PFSK-1 (cell line): ENCODE measurements around the gene VRK3.

Experiments used
- FOXP2 ChIP-seq: optimal IDR thresholded peaks from 2 replicates; pipeline ENCODE3; 2011; ENCODE audit warnings: borderline replicate concordance, control low read depth, inconsistent platforms; ENCODE audit not compliant: insufficient read depth; ENCODE audit errors: extremely low read length, extremely low read depth
- POLR2AphosphoS5 ChIP-seq: IDR thresholded peaks from 2 replicates; pipeline ENCODE4 v1.6.1; 2012; ENCODE audit warnings: low read depth, mild to moderate bottlenecking, control low read depth, low read length, moderate library complexity
- SIN3A ChIP-seq: IDR thresholded peaks from 2 replicates; pipeline ENCODE4 v1.6.1; 2012; ENCODE audit warnings: mild to moderate bottlenecking, low read length, moderate library complexity, borderline replicate concordance; ENCODE audit not compliant: insufficient read depth
- TAF1 ChIP-seq: IDR thresholded peaks from 2 replicates; pipeline ENCODE4 v1.6.1; 2012; ENCODE audit warnings: low read length, control low read depth, borderline replicate concordance; ENCODE audit not compliant: insufficient read depth
- TF ChIP-seq, protein P1 (sequence below), 2 experiments: IDR thresholded peaks; 2 replicates each; pipeline versions ENCODE4 v1.6.1 to v1.8.0; 2011 to 2012; ENCODE audit warnings: low read depth in 2 of 2, low read length in 2 of 2, control low read depth in 1 of 2, inconsistent platforms in 1 of 2, mild to moderate bottlenecking in 1 of 2, moderate library complexity in 1 of 2; ENCODE audit not compliant: insufficient read depth in 1 of 2

VRK3 gene

DNA sequence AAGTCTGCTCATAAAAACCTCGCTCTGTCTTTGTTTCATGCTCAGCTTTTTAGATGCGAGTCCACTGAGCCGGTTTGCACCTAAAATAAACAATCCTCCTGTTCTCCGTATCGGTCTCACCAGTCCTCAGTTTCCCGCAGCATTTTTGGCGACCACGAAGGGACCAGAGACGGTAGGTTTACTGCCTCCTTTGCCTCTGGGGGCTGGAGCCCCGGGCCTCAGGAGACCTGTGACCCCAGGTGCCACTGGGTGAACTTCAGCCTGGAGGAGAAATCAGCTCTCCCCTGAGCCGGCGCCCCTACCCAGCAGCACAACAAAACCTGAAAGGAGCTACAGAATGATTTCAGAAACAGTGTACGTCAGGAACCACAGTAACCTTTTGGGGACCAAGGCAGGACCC, 72.3 kb downstream of the VRK3 start:
- TF ChIP-seq, protein P1, sequence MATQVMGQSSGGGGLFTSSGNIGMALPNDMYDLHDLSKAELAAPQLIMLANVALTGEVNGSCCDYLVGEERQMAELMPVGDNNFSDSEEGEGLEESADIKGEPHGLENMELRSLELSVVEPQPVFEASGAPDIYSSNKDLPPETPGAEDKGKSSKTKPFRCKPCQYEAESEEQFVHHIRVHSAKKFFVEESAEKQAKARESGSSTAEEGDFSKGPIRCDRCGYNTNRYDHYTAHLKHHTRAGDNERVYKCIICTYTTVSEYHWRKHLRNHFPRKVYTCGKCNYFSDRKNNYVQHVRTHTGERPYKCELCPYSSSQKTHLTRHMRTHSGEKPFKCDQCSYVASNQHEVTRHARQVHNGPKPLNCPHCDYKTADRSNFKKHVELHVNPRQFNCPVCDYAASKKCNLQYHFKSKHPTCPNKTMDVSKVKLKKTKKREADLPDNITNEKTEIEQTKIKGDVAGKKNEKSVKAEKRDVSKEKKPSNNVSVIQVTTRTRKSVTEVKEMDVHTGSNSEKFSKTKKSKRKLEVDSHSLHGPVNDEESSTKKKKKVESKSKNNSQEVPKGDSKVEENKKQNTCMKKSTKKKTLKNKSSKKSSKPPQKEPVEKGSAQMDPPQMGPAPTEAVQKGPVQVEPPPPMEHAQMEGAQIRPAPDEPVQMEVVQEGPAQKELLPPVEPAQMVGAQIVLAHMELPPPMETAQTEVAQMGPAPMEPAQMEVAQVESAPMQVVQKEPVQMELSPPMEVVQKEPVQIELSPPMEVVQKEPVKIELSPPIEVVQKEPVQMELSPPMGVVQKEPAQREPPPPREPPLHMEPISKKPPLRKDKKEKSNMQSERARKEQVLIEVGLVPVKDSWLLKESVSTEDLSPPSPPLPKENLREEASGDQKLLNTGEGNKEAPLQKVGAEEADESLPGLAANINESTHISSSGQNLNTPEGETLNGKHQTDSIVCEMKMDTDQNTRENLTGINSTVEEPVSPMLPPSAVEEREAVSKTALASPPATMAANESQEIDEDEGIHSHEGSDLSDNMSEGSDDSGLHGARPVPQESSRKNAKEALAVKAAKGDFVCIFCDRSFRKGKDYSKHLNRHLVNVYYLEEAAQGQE (IDR thresholded peaks at IDR 0.05; ENCODE audit: insufficient read depth in 1 of 2, low read depth in 2 of 2, low read length in 2 of 2), result no peak
- TF ChIP-seq TAF1 (no peak), FOXP2 (no peak), POLR2AphosphoS5 (no peak), SIN3A (no peak)

DNA sequence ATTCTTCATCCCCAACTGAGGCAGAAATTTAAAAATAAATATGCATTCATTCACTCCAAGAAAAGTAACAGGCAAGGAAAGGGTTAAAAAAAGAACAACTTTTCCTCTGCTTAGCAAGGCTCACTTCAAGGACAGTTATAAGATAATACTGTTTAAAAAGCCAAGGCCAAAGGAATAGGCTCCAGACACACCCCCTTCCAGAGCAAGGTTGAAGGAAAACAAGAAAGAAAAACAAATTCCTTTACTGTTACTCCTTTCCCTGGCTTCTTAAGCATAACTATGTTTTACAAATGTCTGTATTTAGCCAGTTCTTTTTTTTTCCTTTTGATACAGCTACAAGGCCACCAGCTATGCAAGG, 72.7 kb downstream of the VRK3 start:
- TF ChIP-seq TAF1, result no peak
- TF ChIP-seq, protein P1 (IDR thresholded peaks at IDR 0.05; ENCODE audit: insufficient read depth in 1 of 2, low read depth in 2 of 2, low read length in 2 of 2), result no peak
- TF ChIP-seq SIN3A, result no peak

DNA sequence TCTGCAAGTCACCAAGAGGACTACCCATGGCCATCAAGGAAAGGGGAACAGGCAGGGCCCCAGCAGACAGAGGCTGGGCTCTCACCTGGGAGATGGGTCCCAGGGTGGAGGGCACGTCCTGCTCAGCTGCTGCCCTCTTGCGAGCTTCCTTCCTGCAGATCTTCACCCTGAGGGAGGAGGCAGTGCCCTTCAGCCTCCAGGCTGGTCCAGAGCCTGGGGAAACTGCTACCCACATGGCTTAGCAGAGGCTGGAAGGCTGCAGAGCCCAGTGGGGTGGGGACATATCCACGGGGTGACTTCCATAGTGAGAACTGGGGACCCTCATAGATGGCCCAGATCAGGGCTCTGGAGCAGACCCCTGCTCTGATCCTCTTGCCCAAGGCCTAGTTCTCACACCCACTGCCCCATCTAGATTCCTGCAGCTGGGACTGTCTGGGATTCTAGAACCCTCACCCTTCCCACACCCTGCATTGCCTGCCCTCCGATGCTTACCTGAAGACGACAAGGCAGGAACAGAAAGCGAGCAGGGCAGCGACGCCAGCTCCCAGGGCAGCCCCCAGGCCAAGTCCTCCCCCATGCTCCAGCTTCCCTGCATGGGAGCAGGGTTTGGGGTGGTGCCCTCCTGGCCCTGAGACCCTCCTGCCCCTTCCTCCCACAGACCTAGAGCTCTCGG, 73.2 kb downstream of the VRK3 start:
- TF ChIP-seq, protein P1 (IDR thresholded peaks at IDR 0.05; ENCODE audit: insufficient read depth in 1 of 2, low read depth in 2 of 2, low read length in 2 of 2), result no peak
- TF ChIP-seq SIN3A (no peak), POLR2AphosphoS5 (no peak), TAF1 (no peak), FOXP2 (no peak)

DNA sequence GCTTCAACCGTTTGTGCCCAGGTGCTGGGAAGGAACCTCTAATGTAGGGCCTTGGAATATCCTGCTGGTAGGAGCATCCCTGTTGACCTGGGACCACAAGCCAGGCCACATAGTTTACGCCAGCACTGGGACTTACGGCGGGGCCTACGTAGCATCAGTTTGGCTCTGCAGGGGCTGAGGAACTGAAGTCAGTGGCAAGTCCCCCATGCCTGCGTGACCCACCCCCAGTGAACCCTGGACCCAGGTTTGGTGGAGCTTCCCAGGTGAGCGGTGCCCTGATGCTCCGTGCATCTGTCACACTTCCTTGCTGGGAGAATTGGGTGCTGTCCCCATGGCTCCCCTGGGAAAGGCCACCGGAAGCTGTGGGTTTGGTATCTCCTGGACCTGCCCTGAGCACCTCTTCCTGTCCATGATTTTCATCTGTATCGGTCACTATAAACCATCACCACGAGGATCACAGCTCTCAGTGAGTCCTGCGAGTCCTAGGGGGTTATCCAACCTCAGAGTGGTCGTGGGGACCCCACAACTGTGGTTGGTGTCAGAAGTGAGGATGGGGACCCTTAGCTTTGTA, 74.1 kb downstream of the VRK3 start:
- no peak for TF ChIP-seq SIN3A
- TF ChIP-seq TAF1, result no peak
- TF ChIP-seq, protein P1 (IDR thresholded peaks at IDR 0.05; ENCODE audit: insufficient read depth in 1 of 2, low read depth in 2 of 2, low read length in 2 of 2), result no peak
- no peak for TF ChIP-seq POLR2AphosphoS5
- no peak for TF ChIP-seq FOXP2
